ENCODE data around the gene GALNTL6.

Gene GALNTL6

GRCh38 chr4:171889681-171890080 is 76.5 kb downstream of the GALNTL6 start:
- H3K27me3 ChIP-seq (ENCODE audit: control insufficient read depth in 1 of 2, insufficient read depth in 2 of 2, low read length in 2 of 2): no peaks in the 10 kb centered on the region
- H3K9ac ChIP-seq (ENCODE audit: low read length): no peak overlapping the region
- no peaks in the 10 kb centered on the region for H3K9me3 ChIP-seq (ENCODE audit: low read length)
- no peaks in the 10 kb centered on the region for H3K36me3 ChIP-seq (ENCODE audit: insufficient read depth, low read length)
- no peaks in the 10 kb centered on the region for H3K4me1 ChIP-seq (ENCODE audit: insufficient read depth, low read length)
- no peak overlapping the region for H3K27ac ChIP-seq (ENCODE audit: low read depth, low read length)
- H3K4me3 ChIP-seq (ENCODE audit: low read depth in 1 of 2, low read length in 2 of 2): no peak overlapping the region

DNA sequence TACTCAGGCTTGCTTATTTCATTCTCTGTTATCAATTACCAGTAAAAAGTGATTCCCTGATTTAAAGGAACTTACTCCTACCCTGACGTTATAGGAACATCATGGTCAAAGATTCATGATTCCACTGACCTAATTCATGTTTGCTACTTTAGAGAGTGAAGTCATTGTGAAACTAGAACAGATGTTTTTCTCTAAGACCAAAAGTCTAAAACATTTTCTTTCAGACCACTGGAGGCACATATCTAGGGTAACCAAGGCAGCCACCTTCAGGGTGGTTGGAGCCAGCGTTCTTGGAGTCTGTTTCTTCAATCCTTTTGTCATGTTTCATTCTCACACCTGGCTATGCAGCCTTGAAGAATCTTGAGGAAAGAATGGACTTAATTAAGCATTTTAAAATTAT is 77.8 kb downstream of the GALNTL6 start:
- H3K4me3 ChIP-seq (ENCODE audit: low read depth in 1 of 2, low read length in 2 of 2): no peak overlapping the region
- H3K9ac ChIP-seq (ENCODE audit: low read length): no peak overlapping the region
- no peaks in the 10 kb centered on the region for H3K4me1 ChIP-seq (ENCODE audit: insufficient read depth, low read length)
- no peak overlapping the region for H3K27ac ChIP-seq (ENCODE audit: low read depth, low read length)
- H3K27me3 ChIP-seq (ENCODE audit: control insufficient read depth in 1 of 2, insufficient read depth in 2 of 2, low read length in 2 of 2): no peaks in the 10 kb centered on the region
- no peaks in the 10 kb centered on the region for H3K36me3 ChIP-seq (ENCODE audit: insufficient read depth, low read length)
- H3K9me3 ChIP-seq (ENCODE audit: low read length): no peaks in the 10 kb centered on the region

DNA sequence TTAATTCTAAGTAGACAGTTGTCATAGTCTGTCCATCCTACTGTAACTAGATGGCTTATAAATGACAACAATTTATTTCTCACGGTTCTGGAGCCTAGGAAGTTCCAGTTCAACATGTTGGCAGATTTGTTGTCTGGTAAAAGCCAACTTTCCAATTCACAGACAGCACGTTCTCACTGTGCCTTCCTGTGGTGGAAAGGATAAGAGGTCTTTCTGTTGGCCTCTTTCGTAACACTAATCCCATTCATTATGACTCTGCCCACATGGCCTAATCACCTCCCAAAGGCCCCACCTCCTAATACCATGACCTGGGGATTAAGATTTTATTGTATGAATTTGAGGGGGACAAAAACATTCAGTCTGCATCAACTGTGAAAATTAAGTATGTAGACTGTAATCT is 83.2 kb downstream of the GALNTL6 start:
- no peaks in the 10 kb centered on the region for H3K27me3 ChIP-seq (ENCODE audit: control insufficient read depth in 1 of 2, insufficient read depth in 2 of 2, low read length in 2 of 2)
- no peaks in the 10 kb centered on the region for H3K36me3 ChIP-seq (ENCODE audit: insufficient read depth, low read length)
- no peaks in the 10 kb centered on the region for H3K9me3 ChIP-seq (ENCODE audit: low read length)
- H3K4me3 ChIP-seq (ENCODE audit: low read depth in 1 of 2, low read length in 2 of 2): no peak overlapping the region
- no peaks in the 10 kb centered on the region for H3K4me1 ChIP-seq (ENCODE audit: insufficient read depth, low read length)
- H3K27ac ChIP-seq (ENCODE audit: low read depth, low read length): no peak overlapping the region
- H3K9ac ChIP-seq (ENCODE audit: low read length): no peak overlapping the region

DNA sequence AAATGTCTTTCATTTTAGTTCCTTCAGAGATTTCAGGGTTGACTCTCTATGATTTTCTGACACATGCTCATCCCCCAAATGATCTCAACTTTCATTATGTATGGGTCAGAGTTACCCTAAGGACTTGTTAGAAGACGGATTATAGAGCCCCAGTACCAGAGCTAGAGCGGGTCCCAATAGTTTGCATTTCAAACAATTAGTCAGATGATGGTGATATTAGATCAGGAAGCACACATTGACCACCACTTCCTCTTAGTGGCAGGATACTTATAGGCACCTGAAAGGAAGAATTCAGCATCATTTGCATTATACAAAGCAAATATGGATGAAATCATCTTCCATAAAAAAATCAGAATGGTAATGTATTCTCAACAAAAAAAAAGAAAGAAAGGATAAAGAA is 106.1 kb downstream of the GALNTL6 start:
- H3K9me3 ChIP-seq (ENCODE audit: low read length): no peaks in the 10 kb centered on the region
- H3K4me3 ChIP-seq (ENCODE audit: low read depth in 1 of 2, low read length in 2 of 2): no peak overlapping the region
- no peak overlapping the region for H3K9ac ChIP-seq (ENCODE audit: low read length)
- no peaks in the 10 kb centered on the region for H3K36me3 ChIP-seq (ENCODE audit: insufficient read depth, low read length)
- no peak overlapping the region for H3K27ac ChIP-seq (ENCODE audit: low read depth, low read length)
- no peaks in the 10 kb centered on the region for H3K4me1 ChIP-seq (ENCODE audit: insufficient read depth, low read length)
- H3K27me3 ChIP-seq (ENCODE audit: control insufficient read depth in 1 of 2, insufficient read depth in 2 of 2, low read length in 2 of 2): no peaks in the 10 kb centered on the region

GRCh38 chr4:171920901-171921300 is 107.7 kb downstream of the GALNTL6 start:
- H3K27ac ChIP-seq (ENCODE audit: low read depth, low read length): no peak overlapping the region
- H3K9me3 ChIP-seq (ENCODE audit: low read length): no peaks in the 10 kb centered on the region
- H3K9ac ChIP-seq (ENCODE audit: low read length): no peak overlapping the region
- no peak overlapping the region for H3K4me3 ChIP-seq (ENCODE audit: low read depth in 1 of 2, low read length in 2 of 2)
- H3K4me1 ChIP-seq (ENCODE audit: insufficient read depth, low read length): no peaks in the 10 kb centered on the region
- no peaks in the 10 kb centered on the region for H3K27me3 ChIP-seq (ENCODE audit: control insufficient read depth in 1 of 2, insufficient read depth in 2 of 2, low read length in 2 of 2)
- no peaks in the 10 kb centered on the region for H3K36me3 ChIP-seq (ENCODE audit: insufficient read depth, low read length)

GRCh38 chr4:171924746-171925376 is 111.7 kb downstream of the GALNTL6 start:
- no peaks in the 10 kb centered on the region for H3K4me1 ChIP-seq (ENCODE audit: insufficient read depth, low read length)
- H3K9me3 ChIP-seq (ENCODE audit: low read length): no peaks in the 10 kb centered on the region
- no peak overlapping the region for H3K4me3 ChIP-seq (ENCODE audit: low read depth in 1 of 2, low read length in 2 of 2)
- H3K27me3 ChIP-seq (ENCODE audit: control insufficient read depth in 1 of 2, insufficient read depth in 2 of 2, low read length in 2 of 2): no peaks in the 10 kb centered on the region
- no peak overlapping the region for H3K27ac ChIP-seq (ENCODE audit: low read depth, low read length)
- H3K36me3 ChIP-seq (ENCODE audit: insufficient read depth, low read length): no peaks in the 10 kb centered on the region
- H3K9ac ChIP-seq (ENCODE audit: low read length): no peak overlapping the region

DNA sequence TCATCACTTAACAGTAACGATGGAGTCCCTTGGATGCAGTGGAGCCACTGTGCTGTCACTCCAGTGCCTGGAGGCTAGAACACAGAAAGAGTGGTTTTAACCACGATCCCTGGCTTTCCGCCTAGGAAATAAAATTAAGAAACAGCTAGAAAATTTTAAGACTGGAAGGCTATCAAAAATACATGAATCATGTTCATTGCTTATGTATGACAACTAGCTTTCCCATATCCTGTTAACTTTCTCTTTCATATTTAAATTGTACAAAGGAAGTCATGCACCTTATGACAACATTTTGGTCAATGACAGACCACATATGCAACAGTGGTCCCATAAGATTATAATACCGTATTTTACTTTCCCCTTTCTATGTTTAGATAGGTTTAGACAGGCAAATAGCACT is 115.1 kb downstream of the GALNTL6 start:
- H3K27ac ChIP-seq (ENCODE audit: low read depth, low read length): no peak overlapping the region

DNA sequence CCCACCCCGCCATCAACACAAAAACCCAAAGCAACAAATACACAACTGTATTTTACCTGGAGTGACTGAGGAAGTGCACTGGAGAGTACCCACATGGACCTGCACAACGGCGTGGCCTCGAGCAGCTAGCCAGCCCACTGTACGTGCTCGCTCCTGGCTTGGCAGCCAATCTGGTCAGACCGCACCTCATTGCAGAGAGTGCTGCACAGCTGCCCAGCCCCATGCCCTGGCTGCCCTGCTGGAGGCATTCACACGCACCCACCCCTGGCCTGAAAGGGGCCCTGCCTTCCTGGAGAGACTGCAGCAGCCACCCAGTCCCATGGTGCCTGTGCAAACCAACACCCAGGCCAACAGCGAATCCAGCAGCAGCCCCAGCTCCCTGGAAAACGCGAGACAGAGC is 116.3 kb downstream of the GALNTL6 start:
- Histone ChIP-seq H3K36me3 (ENCODE audit: insufficient read depth, low read length) (no peaks in the 10 kb centered on the region), H3K27me3 (ENCODE audit: control insufficient read depth in 1 of 2, insufficient read depth in 2 of 2, low read length in 2 of 2) (no peaks in the 10 kb centered on the region), H3K9ac (ENCODE audit: low read length) (no peak overlapping the region), H3K9me3 (ENCODE audit: low read length) (no peaks in the 10 kb centered on the region), H3K27ac (ENCODE audit: low read depth, low read length) (no peak overlapping the region), H3K4me1 (ENCODE audit: insufficient read depth, low read length) (no peaks in the 10 kb centered on the region), H3K4me3 (ENCODE audit: low read depth in 1 of 2, low read length in 2 of 2) (no peak overlapping the region)

More for the DNA sequence above, 115.1 kb downstream of the GALNTL6 start:
- no peak overlapping the region for H3K9ac ChIP-seq (ENCODE audit: low read length)
- no peaks in the 10 kb centered on the region for H3K9me3 ChIP-seq (ENCODE audit: low read length)
- H3K36me3 ChIP-seq (ENCODE audit: insufficient read depth, low read length): no peaks in the 10 kb centered on the region
- no peaks in the 10 kb centered on the region for H3K4me1 ChIP-seq (ENCODE audit: insufficient read depth, low read length)
- no peak overlapping the region for H3K4me3 ChIP-seq (ENCODE audit: low read depth in 1 of 2, low read length in 2 of 2)
- no peaks in the 10 kb centered on the region for H3K27me3 ChIP-seq (ENCODE audit: control insufficient read depth in 1 of 2, insufficient read depth in 2 of 2, low read length in 2 of 2)

DNA sequence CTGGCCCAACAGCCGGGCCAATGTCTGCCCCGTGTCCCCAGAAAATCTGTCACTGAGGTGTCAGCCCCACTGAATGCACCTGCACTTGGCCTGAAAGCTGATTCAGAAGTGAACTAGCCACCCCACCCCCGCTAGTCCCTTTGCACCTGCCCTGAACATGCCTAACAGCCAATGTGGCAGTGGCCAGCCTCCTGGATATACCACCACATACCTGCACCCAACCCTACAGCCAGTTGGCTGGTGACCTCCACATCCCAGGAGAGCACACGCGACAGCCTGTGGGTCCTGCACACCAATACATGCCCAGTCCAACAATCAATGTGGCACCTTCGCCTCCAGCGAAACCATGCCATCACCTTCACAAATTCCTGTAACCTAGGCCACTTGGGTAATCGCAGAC is 116.7 kb downstream of the GALNTL6 start:
- H3K4me1 ChIP-seq (ENCODE audit: insufficient read depth, low read length): no peaks in the 10 kb centered on the region
- H3K9ac ChIP-seq (ENCODE audit: low read length): no peak overlapping the region

GRCh38 chr4:171932238-171932637 is 119.0 kb downstream of the GALNTL6 start:
- Histone ChIP-seq H3K27me3 (ENCODE audit: control insufficient read depth in 1 of 2, insufficient read depth in 2 of 2, low read length in 2 of 2) (no peaks in the 10 kb centered on the region), H3K4me3 (ENCODE audit: low read depth in 1 of 2, low read length in 2 of 2) (no peak overlapping the region), H3K36me3 (ENCODE audit: insufficient read depth, low read length) (no peaks in the 10 kb centered on the region), H3K9me3 (ENCODE audit: low read length) (no peaks in the 10 kb centered on the region), H3K9ac (ENCODE audit: low read length) (no peak overlapping the region), H3K4me1 (ENCODE audit: insufficient read depth, low read length) (no peaks in the 10 kb centered on the region), H3K27ac (ENCODE audit: low read depth, low read length) (no peak overlapping the region)

More for the DNA sequence above, 116.7 kb downstream of the GALNTL6 start:
- no peaks in the 10 kb centered on the region for H3K36me3 ChIP-seq (ENCODE audit: insufficient read depth, low read length)
- H3K9me3 ChIP-seq (ENCODE audit: low read length): no peaks in the 10 kb centered on the region
- H3K27me3 ChIP-seq (ENCODE audit: control insufficient read depth in 1 of 2, insufficient read depth in 2 of 2, low read length in 2 of 2): no peaks in the 10 kb centered on the region
- no peak overlapping the region for H3K4me3 ChIP-seq (ENCODE audit: low read depth in 1 of 2, low read length in 2 of 2)
- no peak overlapping the region for H3K27ac ChIP-seq (ENCODE audit: low read depth, low read length)

DNA sequence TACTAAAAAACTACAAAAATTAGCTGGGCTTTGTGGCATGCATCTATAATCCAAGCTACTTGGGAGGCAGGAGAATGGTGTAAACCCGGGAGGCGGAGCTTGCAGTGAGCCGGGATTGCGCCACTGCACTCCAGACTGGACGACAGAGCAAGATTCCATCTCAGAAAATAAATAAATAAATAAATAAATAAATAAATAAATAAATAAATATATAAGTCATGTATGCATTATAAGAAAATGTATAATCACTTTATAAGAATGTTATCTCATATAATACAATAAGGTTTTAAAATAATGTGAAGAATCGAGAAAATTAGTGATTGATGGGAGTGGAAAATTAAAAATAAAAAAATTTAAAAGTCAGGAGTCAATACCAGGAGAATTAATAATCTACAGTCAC is 127.5 kb downstream of the GALNTL6 start:
- H3K4me3 ChIP-seq (ENCODE audit: low read depth in 1 of 2, low read length in 2 of 2): no peak overlapping the region
- no peaks in the 10 kb centered on the region for H3K27me3 ChIP-seq (ENCODE audit: control insufficient read depth in 1 of 2, insufficient read depth in 2 of 2, low read length in 2 of 2)
- no peak overlapping the region for H3K27ac ChIP-seq (ENCODE audit: low read depth, low read length)
- no peak overlapping the region for H3K9ac ChIP-seq (ENCODE audit: low read length)
- H3K36me3 ChIP-seq (ENCODE audit: insufficient read depth, low read length): no peaks in the 10 kb centered on the region
- no peaks in the 10 kb centered on the region for H3K4me1 ChIP-seq (ENCODE audit: insufficient read depth, low read length)
- H3K9me3 ChIP-seq (ENCODE audit: low read length): no peaks in the 10 kb centered on the region

DNA sequence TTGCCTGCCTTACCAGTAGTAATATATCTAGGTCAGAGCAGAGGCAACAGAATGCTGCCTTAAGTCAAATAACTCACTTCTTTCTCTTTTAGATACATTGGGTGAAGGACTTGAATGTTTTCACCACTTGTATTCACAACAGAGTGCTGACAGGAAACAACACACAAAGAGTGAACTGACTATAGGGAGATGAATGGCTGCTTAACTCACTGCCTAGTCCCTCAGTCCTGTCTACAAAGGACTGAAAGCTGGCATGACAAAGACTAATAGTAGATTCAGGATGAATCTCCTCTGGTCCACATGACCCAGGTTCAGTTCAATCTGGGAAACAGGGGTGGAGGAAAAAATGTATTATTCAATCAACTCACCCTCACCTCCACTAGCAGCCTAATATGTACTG is 134.2 kb downstream of the GALNTL6 start:
- Histone ChIP-seq H3K9me3 (ENCODE audit: low read length) (no peaks in the 10 kb centered on the region), H3K27me3 (ENCODE audit: control insufficient read depth in 1 of 2, insufficient read depth in 2 of 2, low read length in 2 of 2) (no peaks in the 10 kb centered on the region), H3K4me1 (ENCODE audit: insufficient read depth, low read length) (no peaks in the 10 kb centered on the region), H3K36me3 (ENCODE audit: insufficient read depth, low read length) (no peaks in the 10 kb centered on the region), H3K9ac (ENCODE audit: low read length) (no peak overlapping the region), H3K4me3 (ENCODE audit: low read depth in 1 of 2, low read length in 2 of 2) (no peak overlapping the region), H3K27ac (ENCODE audit: low read depth, low read length) (no peak overlapping the region)

Measured in muscle layer of colon (tissue), 2 donors.